Gastroesophageal sphincter (tissue), 3 donors: Measurements from ENCODE around the gene ALKBH4.
"Not testable (repeated sequence)": the region's sequence is repeated elsewhere in the genome, so short reads cannot be mapped to it uniquely, and the experiment has no call there.

Source experiments
- CTCF ChIP-seq, 4 experiments: fragments of 200-600 bp in 2 of 4; fragments of 450-650 bp in 2 of 4; sonication (generic) in 1 of 4; IDR thresholded peaks; one replicate each; pipeline ENCODE4 v1.5.1; 2017 to 2019; ENCODE audit warnings: antibody characterized with exemption in 4 of 4, mild to moderate bottlenecking in 2 of 4, moderate library complexity in 2 of 4
- EP300 ChIP-seq: sonication (generic); formaldehyde crosslinking; IDR thresholded peaks from one replicate; pipeline ENCODE4 v1.6.1; 2017; ENCODE audit warnings: antibody characterized with exemption, mild to moderate bottlenecking
- POLR2AphosphoS5 ChIP-seq: sonication (generic); formaldehyde crosslinking; IDR thresholded peaks from one replicate; pipeline ENCODE4 v1.6.1; 2017; ENCODE audit warnings: antibody characterized with exemption

- TF ChIP-seq CTCF (IDR thresholded peaks at IDR 0.05); EP300; POLR2AphosphoS5: not testable (repeated sequence)
Observed at GRCh38 chr7:102497308-102497707, 32.6 kb upstream of the ALKBH4 start.
